Skeletal muscle cell (primary cell): ENCODE data around the gene UBR3.
A peak's percentile ranks its signal among the peaks of the same experiment; 100 is the strongest.
"Not testable (repeated sequence)": the region's sequence is repeated elsewhere in the genome, so short reads cannot be mapped to it uniquely, and the experiment has no call there.

Experiments used
- DNase-seq: peaks from one replicate; pipeline ENCODE4 v3.0.0-alpha.2; 2010; ENCODE audit warnings: low read depth
- H3K4me3 ChIP-seq: 2 replicates; pipeline ENCODE4 v1.5.1; 2011; ENCODE audit warnings: low read depth, mild to moderate bottlenecking, control low read depth, low read length, moderate library complexity

Gene UBR3

DNA sequence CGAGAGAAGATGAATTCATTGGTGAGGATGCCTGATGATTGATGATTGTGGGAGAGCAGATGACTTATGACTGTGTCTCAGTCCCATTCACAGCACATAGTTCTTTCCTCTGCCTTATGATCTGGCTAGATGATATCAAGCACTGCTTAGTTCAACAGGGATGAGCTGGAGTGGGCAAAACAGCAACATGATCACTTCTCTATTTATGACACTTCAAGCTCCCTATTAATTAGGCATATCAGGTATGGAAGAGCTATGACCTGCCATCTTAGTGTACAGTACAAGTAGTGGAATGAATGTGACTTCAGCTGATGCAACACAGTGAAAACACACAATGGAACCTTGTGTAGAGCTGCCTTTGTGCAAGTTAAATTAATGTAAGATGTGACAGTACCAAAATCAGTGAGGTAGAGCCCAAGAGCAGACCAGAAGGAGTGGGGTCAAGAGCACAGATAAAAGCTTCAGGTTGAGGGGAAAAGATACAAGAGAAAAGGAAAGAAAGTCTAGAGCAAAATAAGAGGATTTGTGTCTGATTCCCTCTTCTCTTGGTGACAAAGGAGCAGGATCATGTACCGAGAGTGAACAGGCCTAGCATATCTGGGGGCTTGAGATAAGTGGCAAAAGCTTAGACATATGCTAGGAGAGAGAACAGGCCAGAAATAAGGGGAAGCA is 257.7 kb downstream of the UBR3 start:
- H3K4me3 ChIP-seq, result no peak overlapping the region
- no peak for DNase-seq

DNA sequence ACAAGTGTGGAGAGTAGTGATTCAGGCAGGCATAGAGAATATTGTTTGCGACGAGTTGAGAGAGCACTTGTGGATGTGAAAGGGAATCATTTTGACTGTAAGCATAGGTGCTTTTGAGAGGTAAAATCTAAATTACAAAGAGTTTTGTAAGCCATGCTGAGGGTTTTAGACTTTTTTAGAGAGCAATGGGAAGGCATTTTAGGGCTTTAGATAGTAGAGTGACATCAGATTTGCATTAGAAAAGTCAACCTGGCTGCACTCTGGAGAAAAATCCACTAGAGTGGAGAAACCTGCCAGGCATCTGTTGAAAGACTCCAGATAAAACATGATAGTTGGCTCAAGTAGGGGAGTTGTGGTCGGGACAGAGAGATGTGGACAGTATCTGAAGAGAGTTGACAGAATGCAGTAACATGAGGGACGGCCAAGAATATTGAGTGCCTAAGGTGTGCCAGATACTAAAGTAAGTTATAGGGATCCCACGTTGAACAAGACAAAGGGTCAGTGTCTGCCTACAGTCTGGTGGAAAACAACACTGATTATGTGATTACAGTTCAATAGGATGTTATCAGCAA is 258.9 kb downstream of the UBR3 start:
- H3K4me3 ChIP-seq, result no peak overlapping the region
- no peak for DNase-seq

DNA sequence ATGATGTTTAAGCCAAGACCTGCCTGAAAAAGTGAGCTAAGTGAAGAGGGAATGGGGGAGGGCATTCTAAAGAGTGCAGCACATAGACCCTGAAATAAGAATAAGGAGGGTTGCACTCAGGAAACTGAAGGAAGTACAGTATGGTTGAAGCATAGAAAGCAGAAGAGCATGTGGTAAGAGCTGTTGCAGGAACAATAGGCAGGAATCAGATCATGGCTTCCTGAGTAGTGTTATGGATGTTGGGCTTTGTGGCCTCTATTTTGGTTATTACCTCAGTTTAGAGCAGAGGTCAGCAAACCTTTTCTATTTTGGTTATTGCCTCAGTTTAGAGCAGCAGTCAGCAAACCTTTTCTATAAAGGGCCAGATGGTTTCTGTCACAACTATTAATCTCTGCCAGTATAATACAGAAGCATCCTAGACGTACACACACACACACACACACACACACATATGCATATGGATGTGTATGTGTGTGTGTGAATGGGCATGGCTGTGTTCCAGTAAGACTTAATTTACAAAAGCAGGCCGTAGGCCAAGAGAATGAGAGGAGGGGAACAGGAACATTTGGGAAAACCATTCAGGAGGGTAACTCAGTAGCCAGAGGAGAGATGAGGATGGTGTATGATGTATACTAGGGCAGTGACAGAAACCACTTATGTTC is 259.6 kb downstream of the UBR3 start:
- DNase-seq, result no peak
- no peak overlapping the region for H3K4me3 ChIP-seq

DNA sequence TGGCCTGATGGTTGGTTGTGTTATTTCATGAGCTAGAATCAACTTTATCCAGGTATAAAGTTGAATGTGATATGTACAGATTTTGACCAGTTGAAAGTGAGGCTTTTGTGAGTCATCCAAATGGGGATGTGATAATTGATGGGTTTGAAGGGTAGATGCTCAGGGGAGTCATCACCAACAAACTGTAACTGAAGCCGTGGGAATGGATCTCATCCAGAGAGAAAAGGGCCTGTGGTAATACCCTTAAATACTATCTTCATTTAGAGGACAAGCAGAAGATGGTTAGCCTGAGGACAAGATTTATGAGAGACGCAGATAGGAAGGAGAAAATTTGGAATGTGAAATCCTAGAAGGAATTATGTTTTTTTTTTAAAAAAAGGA is 260.1 kb downstream of the UBR3 start:
- H3K4me3 ChIP-seq, result no peak overlapping the region
- peak; percentile 27 for DNase-seq

DNA sequence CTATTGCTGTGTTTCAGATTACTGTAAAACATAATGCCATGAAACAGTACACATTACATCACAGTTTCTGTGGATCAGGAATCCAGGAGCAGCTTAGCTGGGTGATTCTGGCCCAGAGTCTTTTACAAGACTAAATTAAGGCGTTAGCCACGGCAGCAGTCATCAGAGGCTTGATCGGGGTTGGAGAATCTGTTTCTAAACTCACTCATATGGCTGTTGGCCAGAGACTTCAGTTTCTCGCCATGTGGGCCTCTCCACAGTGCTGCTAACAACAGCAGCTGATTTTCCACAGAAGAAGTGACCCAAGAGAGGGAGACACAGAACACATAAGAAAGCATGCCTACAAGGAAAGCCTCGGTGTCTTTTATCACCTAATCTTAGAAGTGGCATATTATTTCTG is 261.5 kb downstream of the UBR3 start:
- no peak for DNase-seq

DNA sequence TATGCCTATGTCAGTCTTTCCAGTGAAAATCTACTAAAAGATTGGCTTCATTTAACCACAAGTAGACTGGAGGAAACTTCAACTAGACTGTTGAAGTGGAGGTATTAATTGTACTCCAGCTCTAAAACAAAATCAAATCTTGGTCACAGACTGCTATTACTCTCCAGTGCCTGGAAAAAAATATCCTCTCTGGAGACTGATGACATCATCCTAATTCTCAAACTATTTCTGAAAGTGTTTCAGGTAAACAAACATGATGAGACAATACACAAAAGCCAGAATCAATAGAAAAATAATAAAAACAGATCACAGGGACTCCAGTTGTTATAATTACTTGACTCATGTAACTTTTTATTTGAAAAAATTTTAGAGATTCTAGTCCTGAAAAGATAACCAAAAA is 263.0 kb downstream of the UBR3 start:
- H3K4me3 ChIP-seq, result no peak overlapping the region
- no peak for DNase-seq

More for the DNA sequence above, 261.5 kb downstream of the UBR3 start:
- no peak overlapping the region for H3K4me3 ChIP-seq

DNA sequence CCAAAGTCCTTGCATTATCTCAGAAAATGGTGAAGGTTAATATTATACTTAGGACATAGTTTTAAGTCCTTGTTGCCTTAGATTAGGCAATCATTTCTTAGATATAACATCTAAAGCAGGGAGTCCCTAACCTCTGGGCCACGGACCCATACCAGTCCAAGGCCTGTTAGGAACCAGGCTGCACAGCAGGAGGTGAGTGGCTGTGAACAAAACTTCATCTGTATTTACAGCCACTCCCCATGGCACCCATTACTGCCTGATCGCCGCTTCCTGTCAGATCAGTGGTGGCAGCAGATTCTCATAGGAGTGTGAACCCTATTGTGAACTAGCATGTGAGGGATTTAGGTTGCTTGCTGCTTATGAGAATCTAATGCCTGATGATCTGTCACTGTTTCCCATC is 264.2 kb downstream of the UBR3 start:
- no peak for DNase-seq
- no peak overlapping the region for H3K4me3 ChIP-seq

DNA sequence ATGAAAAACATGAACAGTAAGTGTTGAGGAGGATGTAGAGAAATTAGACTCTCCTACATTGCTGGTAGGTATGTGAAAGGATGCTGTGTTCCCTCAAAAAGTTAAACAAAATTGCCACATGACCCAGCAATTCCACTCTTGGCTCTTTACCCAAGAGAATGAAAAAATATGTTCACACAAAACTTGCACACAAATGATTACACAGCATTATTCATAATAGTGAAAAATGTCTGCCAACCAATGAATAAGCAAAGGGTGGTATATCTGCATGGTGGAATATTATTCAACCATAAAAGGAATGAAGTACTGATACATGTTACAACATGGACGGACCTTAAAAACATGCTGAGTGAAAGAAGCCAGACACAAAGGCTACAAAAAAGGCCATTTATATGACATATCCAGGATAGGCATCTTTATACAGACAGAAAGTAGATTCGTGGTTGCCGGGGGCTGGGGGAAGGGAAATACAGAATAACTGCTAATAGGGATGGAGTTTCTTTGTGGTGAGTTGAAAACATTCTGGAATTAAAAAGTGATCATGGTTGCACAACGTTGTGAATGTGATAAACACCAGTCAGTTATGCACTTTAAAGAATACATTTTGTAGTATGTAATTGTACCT is 265.3 kb downstream of the UBR3 start:
- H3K4me3 ChIP-seq, result no peak overlapping the region
- DNase-seq, result no peak

DNA sequence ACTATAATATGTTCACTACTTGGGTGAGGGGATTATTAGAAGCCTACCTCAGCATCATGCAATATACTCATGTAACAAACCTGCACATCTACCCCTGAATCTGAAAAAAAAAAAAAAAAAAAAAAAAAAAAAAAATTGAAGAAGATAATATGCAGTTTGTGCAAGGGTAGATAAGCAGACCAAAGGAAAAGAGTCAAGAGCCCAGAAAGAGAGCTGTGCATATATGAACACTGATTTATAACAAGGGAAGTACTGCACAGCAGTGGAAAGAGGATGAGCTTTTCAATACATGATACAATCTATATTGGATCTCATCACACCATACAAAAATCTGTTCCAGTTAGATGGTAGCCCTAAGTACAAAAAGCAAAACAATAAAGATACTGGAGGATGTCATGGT is 268.1 kb downstream of the UBR3 start:
- DNase-seq, result no peak
- no peak overlapping the region for H3K4me3 ChIP-seq

DNA sequence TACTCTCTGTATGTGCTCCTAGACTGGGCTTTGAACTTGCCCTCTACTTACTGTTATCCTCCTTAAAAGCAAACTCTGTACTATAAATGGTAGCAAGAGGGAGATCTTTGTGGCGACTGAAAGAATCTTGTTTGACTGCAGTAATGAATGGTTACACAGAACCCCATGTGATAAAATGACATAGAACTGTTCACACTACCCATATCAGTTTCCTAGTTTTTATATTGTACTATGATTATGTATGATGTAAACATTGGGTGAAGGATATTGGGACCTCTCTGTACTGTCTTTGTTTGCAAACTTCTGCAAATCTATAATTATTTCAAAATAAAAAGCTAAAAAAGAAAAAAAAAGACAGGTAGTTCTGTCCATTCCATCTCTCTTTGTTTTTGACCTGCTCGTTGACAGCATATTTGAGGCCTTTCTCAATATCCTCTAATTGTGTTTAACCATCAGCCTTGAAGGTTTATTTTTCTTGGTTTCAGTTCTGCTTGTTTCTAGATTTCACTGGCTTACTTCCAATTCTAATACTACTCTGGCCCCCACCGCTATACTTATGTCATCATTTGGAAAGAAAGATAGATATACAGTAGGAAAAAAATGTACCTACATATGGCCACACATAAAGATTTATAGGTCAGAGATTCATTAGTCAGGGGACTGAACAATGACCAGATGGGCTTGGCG is 271.5 kb downstream of the UBR3 start:
- DNase-seq, result no peak
- H3K4me3 ChIP-seq, result no peak overlapping the region

DNA sequence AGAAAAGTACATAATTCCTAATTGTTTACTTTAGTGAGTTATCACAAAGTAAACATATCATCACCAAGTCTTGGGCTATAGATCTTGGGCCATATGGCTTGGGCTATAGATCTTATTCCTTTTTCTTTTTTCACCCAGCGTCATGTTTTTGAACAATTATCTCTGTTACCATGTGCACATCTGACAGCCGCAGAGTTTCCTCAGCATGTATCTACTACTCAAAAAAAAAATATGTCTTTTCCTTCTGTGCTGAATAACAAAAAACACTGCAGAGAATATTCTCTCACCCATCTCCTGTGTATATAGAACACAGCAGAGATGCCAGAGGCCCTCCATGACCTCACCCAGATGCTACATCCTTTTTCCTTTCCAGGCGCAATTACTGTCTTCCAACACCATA is 274.5 kb downstream of the UBR3 start:
- no peak overlapping the region for H3K4me3 ChIP-seq
- no peak for DNase-seq

DNA sequence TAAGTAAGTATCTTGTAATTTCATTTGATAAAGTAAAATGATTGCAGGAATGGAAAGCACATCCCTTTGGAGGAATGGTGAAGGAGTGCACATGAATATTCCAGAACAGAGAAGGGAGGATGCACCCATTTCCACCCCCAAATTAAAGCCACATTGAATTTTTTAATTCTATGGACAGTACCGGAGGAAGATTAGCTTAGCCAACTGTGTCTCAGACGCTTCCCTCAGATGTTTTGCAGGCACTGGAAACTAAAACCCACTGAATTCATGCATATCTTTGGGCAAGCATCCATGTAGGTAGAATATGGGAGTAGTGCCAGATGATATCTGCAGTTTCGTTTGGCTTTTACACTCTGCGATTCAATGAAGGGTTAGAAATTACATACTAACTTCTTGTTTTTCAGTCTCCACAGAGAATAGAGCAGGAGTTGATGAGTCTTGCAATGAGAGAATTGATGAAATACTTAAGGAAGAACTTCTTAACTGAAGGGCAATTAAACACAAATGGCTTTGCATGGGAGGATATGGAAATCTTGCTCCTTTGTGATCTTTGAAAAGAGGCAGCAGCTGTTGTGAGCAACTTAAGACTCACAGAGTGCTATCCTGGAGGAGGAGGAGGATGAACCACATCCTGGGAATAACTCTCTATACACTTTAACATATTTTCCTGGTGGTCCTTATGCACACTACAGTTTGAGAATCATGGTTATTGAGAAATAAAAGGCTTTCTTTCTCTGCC is 279.0 kb downstream of the UBR3 start:
- H3K4me3 ChIP-seq, result no peak overlapping the region
- DNase-seq, result no peak

DNA sequence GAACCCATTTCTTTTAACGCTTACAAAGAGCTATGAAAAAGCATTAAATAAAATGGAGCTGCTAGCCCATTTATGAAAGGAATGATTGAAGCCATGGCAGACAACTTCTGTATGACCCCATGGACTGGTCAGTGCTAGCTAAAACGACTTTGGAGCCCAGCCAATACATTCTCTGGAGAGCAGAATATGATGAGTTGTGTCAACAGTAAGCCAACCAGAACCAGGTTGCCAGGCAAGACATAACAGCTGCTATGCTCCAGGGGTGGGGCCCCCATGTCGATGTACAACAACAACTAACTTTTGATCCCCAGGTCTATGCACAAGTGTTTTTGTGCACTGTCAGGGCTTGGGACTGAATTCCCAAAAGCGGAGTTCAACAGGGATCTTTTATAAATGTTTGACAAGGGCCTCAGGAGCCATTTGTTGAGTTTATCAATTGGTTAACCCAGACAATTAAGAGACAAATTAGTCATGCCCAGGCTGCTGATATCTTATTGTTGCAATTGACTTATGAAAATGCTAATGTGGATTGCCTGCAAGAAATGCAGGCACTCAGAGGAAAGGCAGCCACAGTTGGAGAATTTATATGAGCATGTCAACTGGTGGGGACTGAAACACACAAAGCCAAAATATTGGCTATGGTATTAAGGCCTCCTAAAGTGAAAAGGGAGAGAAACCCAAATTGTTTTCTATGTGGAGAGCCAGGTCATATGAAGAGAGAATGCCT is 286.1 kb downstream of the UBR3 start:
- H3K4me3 ChIP-seq, result no peak overlapping the region
- DNase-seq, result no peak

DNA sequence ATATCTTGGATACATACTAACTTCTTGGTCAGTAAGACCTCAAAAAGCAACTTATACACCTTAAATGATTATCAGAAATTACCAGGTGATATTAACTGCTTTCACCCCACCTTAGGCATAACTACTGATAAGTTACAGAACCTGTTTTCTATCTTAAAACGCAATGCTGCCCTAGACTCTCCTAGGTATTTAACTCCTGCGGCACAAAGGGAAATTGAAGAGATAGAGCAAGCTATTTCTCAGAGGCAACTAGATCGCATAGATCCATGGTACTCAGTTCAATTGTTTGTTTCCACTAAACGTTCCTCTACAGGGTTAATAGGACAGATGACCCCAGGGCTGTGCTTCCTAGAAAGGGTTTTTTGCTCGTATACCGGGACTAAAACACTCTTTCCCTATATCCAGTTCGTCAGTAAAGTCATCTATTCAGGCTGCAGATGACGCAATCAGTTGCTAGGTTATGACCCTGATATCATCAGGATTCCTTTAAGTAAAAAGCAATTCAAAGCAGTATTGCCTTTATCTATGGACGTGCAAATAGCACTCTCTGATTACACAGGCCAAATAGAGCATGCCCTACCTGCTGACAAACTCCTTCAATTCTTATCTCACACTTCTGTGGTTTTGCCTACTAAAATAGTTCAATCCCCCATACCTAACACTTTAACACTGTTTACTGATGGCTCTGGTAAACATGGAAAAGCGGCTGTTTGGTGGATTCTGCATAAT is 288.4 kb downstream of the UBR3 start:
- no peak overlapping the region for H3K4me3 ChIP-seq
- DNase-seq, result no peak

DNA sequence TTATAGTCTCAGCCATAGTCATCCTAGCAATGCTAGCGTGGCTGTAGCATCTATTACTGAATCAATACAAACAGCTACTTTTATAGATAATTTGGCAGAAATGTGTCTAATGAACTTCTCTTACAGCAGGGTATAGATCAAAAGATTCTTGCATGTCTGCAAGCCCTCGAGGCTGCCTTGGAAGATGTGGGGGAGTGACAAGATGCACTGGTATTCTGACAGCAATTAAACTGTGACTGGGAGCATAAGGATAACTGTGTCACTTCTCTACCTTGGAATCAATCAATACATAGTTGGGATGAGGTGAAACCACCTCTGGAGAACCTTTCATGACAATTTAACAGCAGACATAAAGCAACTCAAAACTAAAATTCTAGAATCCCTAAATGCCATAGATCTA is 291.4 kb downstream of the UBR3 start:
- no peak overlapping the region for H3K4me3 ChIP-seq
- no peak for DNase-seq

DNA sequence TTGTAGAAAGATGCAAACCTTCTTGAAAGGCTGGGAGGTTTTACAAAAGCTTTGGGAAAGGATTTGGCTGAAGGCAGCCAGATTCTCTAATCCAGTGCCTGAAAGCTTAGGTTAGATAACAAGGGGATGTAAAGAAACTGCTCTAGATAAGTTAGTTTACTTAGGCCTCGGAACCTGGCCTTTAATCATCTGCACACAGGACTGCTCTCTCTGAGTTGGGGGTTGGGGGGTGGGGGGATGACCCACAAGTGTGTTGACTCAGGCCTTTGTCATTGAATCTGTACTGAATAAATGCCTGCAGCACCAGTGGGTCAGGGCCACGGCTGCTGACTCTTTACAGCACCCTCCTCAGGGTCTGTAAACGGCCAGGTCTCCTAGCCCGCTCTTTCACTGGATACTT is 292.1 kb downstream of the UBR3 start:
- not testable (repeated sequence) for H3K4me3 ChIP-seq, DNase-seq

DNA sequence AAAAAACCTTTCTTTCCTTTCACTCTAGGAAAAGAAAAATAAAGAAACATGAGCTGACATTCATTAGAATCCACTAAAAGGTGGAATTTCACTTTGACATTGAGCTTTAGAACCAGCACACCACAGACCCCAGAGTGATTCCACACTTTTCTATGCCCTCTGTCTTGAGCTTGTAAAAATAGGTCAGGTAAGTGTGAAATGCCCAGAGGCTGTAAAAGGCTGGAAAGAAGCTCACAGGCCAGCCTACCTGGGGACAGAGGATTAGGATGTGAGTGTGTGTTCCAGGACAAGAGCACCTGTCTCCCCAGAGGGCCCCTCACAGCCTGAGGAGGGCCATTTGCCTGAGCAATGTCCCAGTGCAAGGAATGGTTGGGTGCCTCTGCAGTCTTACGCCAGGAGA is 294.4 kb downstream of the UBR3 start:
- H3K4me3 ChIP-seq, result no peak overlapping the region
- no peak for DNase-seq

DNA sequence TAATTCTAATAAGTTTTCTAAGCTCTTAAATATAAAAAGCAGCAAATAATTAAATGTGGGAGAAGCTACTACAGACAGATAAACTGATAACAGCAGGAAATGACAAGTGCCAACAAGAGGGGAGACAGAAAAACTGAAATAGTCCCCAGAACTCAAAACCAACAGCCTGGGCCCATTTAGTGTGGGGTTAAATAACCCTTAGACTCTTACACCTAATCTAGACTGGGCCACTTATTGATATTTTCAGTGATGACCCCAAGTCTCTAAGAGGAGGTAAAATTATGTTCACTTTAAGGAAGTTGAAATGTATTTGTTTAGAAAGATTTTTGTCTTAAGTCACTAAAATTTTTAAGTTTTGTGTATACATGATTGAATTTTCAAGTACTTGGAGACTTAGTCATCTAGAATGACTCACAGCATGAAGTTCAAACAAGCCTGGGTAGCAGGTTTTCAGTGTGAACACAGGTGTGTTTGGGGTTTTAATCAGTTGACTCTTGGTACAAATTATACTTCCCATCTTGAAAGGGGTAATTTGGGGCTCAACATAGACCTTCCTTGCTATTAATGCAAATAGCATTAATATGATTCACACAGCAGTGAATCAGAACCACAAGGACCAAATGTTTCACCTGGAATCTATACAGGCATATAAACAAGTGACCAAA is 295.8 kb downstream of the UBR3 start:
- no peak overlapping the region for H3K4me3 ChIP-seq
- DNase-seq, result no peak
